Measurements from ENCODE around the gene HIGD1B.
A peak's percentile ranks its signal among the peaks of the same experiment; 100 is the strongest.

Gene HIGD1B

GRCh38 chr17:44830359-44831288 is 17.1 kb upstream of the HIGD1B start:
- Histone ChIP-seq H3K9me3 (ENCODE audit: low read depth, low read length) (no peaks in the 10 kb centered on the region), H3K4me3 (peak overlapping the region; percentile 84), H3K36me3 (ENCODE audit: insufficient read depth, low read length) (no peaks in the 10 kb centered on the region), H3K27ac (peak overlapping the region; percentile 62; the same call in 1 of the 2 replicates), H3K9ac (ENCODE audit: insufficient read length) (peak overlapping the region; percentile 89)
- no peak for TF ChIP-seq FOXP2 (optimal IDR thresholded peaks at IDR 0.05; ENCODE audit: control extremely low read depth, extremely low read length, insufficient read depth)
- TF ChIP-seq POLR2AphosphoS5 (IDR thresholded peaks at IDR 0.05; ENCODE audit: borderline replicate concordance, low read depth, low read length), result no peak
- TF ChIP-seq EZH2 (IDR thresholded peaks at IDR 0.05), result no peak
- DNase-seq (ENCODE audit: low read depth, low spot score), result no peak

- no peak for DNase-seq (ENCODE audit: low read depth, low spot score)
- Histone ChIP-seq H3K27ac (no peak overlapping the region), H3K36me3 (ENCODE audit: insufficient read depth, low read length) (no peaks in the 10 kb centered on the region), H3K9ac (ENCODE audit: insufficient read length) (no peak overlapping the region), H3K4me3 (no peak overlapping the region), H3K9me3 (ENCODE audit: low read depth, low read length) (no peaks in the 10 kb centered on the region)
- TF ChIP-seq POLR2AphosphoS5 (IDR thresholded peaks at IDR 0.05; ENCODE audit: borderline replicate concordance, low read depth, low read length), result no peak
- TF ChIP-seq FOXP2 (optimal IDR thresholded peaks at IDR 0.05; ENCODE audit: control extremely low read depth, extremely low read length, insufficient read depth), result no peak
- TF ChIP-seq EZH2 (IDR thresholded peaks at IDR 0.05), result no peak
Observed at GRCh38 chr17:44831371-44831770, 16.3 kb upstream of the HIGD1B start.

- Histone ChIP-seq H3K4me3 (no peak overlapping the region), H3K36me3 (ENCODE audit: insufficient read depth, low read length) (no peaks in the 10 kb centered on the region), H3K9ac (ENCODE audit: insufficient read length) (no peak overlapping the region), H3K27ac (no peak overlapping the region), H3K9me3 (ENCODE audit: low read depth, low read length) (no peaks in the 10 kb centered on the region)
- DNase-seq (ENCODE audit: low read depth, low spot score), result no peak
- TF ChIP-seq FOXP2 (optimal IDR thresholded peaks at IDR 0.05; ENCODE audit: control extremely low read depth, extremely low read length, insufficient read depth), result no peak
- no peak for TF ChIP-seq POLR2AphosphoS5 (IDR thresholded peaks at IDR 0.05; ENCODE audit: borderline replicate concordance, low read depth, low read length)
- no peak for TF ChIP-seq EZH2 (IDR thresholded peaks at IDR 0.05)
Observed at GRCh38 chr17:44832805-44833204, 14.9 kb upstream of the HIGD1B start.

GRCh38 chr17:44837196-44837595 is 10.5 kb upstream of the HIGD1B start:
- DNase-seq (ENCODE audit: low read depth, low spot score), result no peak
- no peak overlapping the region for H3K9ac ChIP-seq (ENCODE audit: insufficient read length)
- no peaks in the 10 kb centered on the region for H3K9me3 ChIP-seq (ENCODE audit: low read depth, low read length)
- H3K36me3 ChIP-seq (ENCODE audit: insufficient read depth, low read length), result no peaks in the 10 kb centered on the region
- H3K27ac ChIP-seq, result no peak overlapping the region
- no peak for TF ChIP-seq POLR2AphosphoS5 (IDR thresholded peaks at IDR 0.05; ENCODE audit: borderline replicate concordance, low read depth, low read length)
- no peak for TF ChIP-seq EZH2 (IDR thresholded peaks at IDR 0.05)
- TF ChIP-seq FOXP2 (optimal IDR thresholded peaks at IDR 0.05; ENCODE audit: control extremely low read depth, extremely low read length, insufficient read depth), result no peak
- no peak overlapping the region for H3K4me3 ChIP-seq

- no peaks in the 10 kb centered on the region for H3K9me3 ChIP-seq (ENCODE audit: low read depth, low read length)
- H3K4me3 ChIP-seq, result no peak overlapping the region
- TF ChIP-seq EZH2 (IDR thresholded peaks at IDR 0.05) (no peak), FOXP2 (optimal IDR thresholded peaks at IDR 0.05; ENCODE audit: control extremely low read depth, extremely low read length, insufficient read depth) (no peak), POLR2AphosphoS5 (IDR thresholded peaks at IDR 0.05; ENCODE audit: borderline replicate concordance, low read depth, low read length) (no peak)
- H3K9ac ChIP-seq (ENCODE audit: insufficient read length), result no peak overlapping the region
- H3K27ac ChIP-seq, result no peak overlapping the region
- no peaks in the 10 kb centered on the region for H3K36me3 ChIP-seq (ENCODE audit: insufficient read depth, low read length)
- no peak for DNase-seq (ENCODE audit: low read depth, low spot score)
Observed at GRCh38 chr17:44840274-44840673, 7.4 kb upstream of the HIGD1B start.

GRCh38 chr17:44840936-44841335 is 6.7 kb upstream of the HIGD1B start:
- no peak for DNase-seq (ENCODE audit: low read depth, low spot score)
- TF ChIP-seq POLR2AphosphoS5 (IDR thresholded peaks at IDR 0.05; ENCODE audit: borderline replicate concordance, low read depth, low read length) (no peak), FOXP2 (optimal IDR thresholded peaks at IDR 0.05; ENCODE audit: control extremely low read depth, extremely low read length, insufficient read depth) (no peak), EZH2 (IDR thresholded peaks at IDR 0.05) (no peak)

GRCh38 chr17:44842748-44843147 is 4.9 kb upstream of the HIGD1B start:
- H3K36me3 ChIP-seq (ENCODE audit: insufficient read depth, low read length), result no peaks in the 10 kb centered on the region
- no peak for DNase-seq (ENCODE audit: low read depth, low spot score)
- TF ChIP-seq EZH2 (IDR thresholded peaks at IDR 0.05) (no peak), POLR2AphosphoS5 (IDR thresholded peaks at IDR 0.05; ENCODE audit: borderline replicate concordance, low read depth, low read length) (no peak), FOXP2 (optimal IDR thresholded peaks at IDR 0.05; ENCODE audit: control extremely low read depth, extremely low read length, insufficient read depth) (no peak)

More at GRCh38 chr17:44840936-44841335, 6.7 kb upstream of the HIGD1B start:
- H3K9ac ChIP-seq (ENCODE audit: insufficient read length), result no peak overlapping the region
- no peak overlapping the region for H3K4me3 ChIP-seq
- no peaks in the 10 kb centered on the region for H3K9me3 ChIP-seq (ENCODE audit: low read depth, low read length)
- no peak overlapping the region for H3K27ac ChIP-seq
- H3K36me3 ChIP-seq (ENCODE audit: insufficient read depth, low read length), result no peaks in the 10 kb centered on the region

GRCh38 chr17:44844390-44844830 is 3.3 kb upstream of the HIGD1B start:
- DNase-seq (ENCODE audit: low read depth, low spot score), result no peak
- no peaks in the 10 kb centered on the region for H3K9me3 ChIP-seq (ENCODE audit: low read depth, low read length)
- H3K27ac ChIP-seq, result no peak overlapping the region
- no peak overlapping the region for H3K9ac ChIP-seq (ENCODE audit: insufficient read length)
- H3K36me3 ChIP-seq (ENCODE audit: insufficient read depth, low read length), result no peaks in the 10 kb centered on the region
- no peak overlapping the region for H3K4me3 ChIP-seq
- TF ChIP-seq EZH2 (IDR thresholded peaks at IDR 0.05), result no peak
- TF ChIP-seq POLR2AphosphoS5 (IDR thresholded peaks at IDR 0.05; ENCODE audit: borderline replicate concordance, low read depth, low read length), result no peak
- TF ChIP-seq FOXP2 (optimal IDR thresholded peaks at IDR 0.05; ENCODE audit: control extremely low read depth, extremely low read length, insufficient read depth), result no peak

More at GRCh38 chr17:44842748-44843147, 4.9 kb upstream of the HIGD1B start:
- no peak overlapping the region for H3K4me3 ChIP-seq
- H3K9me3 ChIP-seq (ENCODE audit: low read depth, low read length), result no peaks in the 10 kb centered on the region
- H3K9ac ChIP-seq (ENCODE audit: insufficient read length), result no peak overlapping the region
- H3K27ac ChIP-seq, result no peak overlapping the region
